HFFc6 (cell line): ENCODE results near the gene CLDN1. TPM values are rescaled to one million over a fixed set of nuclear protein-coding genes. Genes with fewer than 3 reads are reported as not detected.

ENCODE experiments used
- DNase-seq: peaks from one replicate; pipeline ENCODE4 v3.0.0-alpha.2; 2018
- H3K27ac Mint-ChIP-seq: 2 replicates; pipeline ENCODE4 v1.8.0; 2020; ENCODE audit warnings: mild to moderate bottlenecking, mixed read lengths
- H3K27me3 Mint-ChIP-seq: 2 replicates; pipeline ENCODE4 v1.8.0; 2021; ENCODE audit warnings: mild to moderate bottlenecking, moderate library complexity, mixed read lengths; ENCODE audit not compliant: insufficient read depth
- H3K36me3 Mint-ChIP-seq: 2 replicates; pipeline ENCODE4 v1.8.0; 2021; ENCODE audit warnings: low read depth, mixed read lengths
- H3K4me1 Mint-ChIP-seq: 2 replicates; pipeline ENCODE4 v1.8.0; 2020; ENCODE audit warnings: low read depth, mixed read lengths
- H3K4me3 Mint-ChIP-seq: 2 replicates; pipeline ENCODE4 v1.8.0; 2020; ENCODE audit warnings: mild to moderate bottlenecking, moderate library complexity, mixed read lengths
- H3K9me3 Mint-ChIP-seq: 2 replicates; pipeline ENCODE4 v1.8.0; 2020; ENCODE audit warnings: mild to moderate bottlenecking, mixed read lengths
- CTCF ChIP-seq: fragments of 200-600 bp; sonication (generic); IDR thresholded peaks from 2 replicates; pipeline ENCODE4 v1.5.0; 2021; ENCODE audit warnings: antibody characterized with exemption, mild to moderate bottlenecking
- total RNA-seq, 6 experiments: library from RNA; stranded (reverse); fragmentation: NEBNext Ultra II Directional; extraction: Animal tissue kit (Norgen Biotek cat#: 25700); gene quantifications; 2 replicates in 1 of 6; 3 replicates in 5 of 6; pipeline ENCODE4 v1.2.3, GENCODE V29; 2021

Gene CLDN1
- total RNA-seq, 6 experiments from 2014 or later, result 0.61 to 0.85 (median 0.79) TPM

GRCh38 chr3:190288836-190289235 lies 33.4 kb downstream of the CLDN1 start:
- Mint-ChIP-seq H3K4me3 (no peak overlapping the region), H3K36me3 (peaks cover 13% of the 10 kb centered on the region), H3K4me1 (no peaks in the 10 kb centered on the region; the same call in 1 of the 2 replicates), H3K27me3 (no peaks in the 10 kb centered on the region; the same call in 1 of the 2 replicates), H3K27ac (no peak overlapping the region), H3K9me3 (peaks cover 19% of the 10 kb centered on the region)
- DNase-seq, result peak; percentile 5
- TF ChIP-seq CTCF, result no peak

DNA sequence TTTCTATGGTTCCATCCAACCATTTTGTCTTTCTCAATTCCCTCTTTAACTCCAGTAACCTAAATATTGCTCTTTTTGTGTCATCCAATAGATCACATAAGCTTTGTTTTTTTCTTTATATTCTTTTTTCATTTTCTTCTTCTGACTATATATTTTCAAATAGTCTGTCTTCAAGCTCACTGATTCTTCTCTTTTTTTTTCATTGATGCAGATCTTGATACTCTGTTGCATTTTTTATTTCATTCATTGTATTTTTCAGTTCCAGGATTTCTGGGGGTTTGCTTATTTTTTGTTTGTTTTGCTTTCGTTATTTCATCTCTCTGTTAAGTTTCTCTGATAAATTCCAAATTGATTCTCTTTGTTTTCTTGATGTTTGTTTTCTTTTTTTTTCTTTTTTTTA lies 36.2 kb downstream of the CLDN1 start:
- Mint-ChIP-seq H3K27me3 (no peaks in the 10 kb centered on the region; the same call in 1 of the 2 replicates), H3K27ac (no peak overlapping the region), H3K9me3 (peaks cover 15% of the 10 kb centered on the region), H3K4me1 (peaks cover 5% of the 10 kb centered on the region; the same call in 1 of the 2 replicates), H3K4me3 (no peak overlapping the region), H3K36me3 (peaks cover 9% of the 10 kb centered on the region)
- no peak for DNase-seq
- no peak for TF ChIP-seq CTCF

GRCh38 chr3:190281308-190282051 lies 40.8 kb downstream of the CLDN1 start:
- peaks cover 9% of the 10 kb centered on the region for H3K36me3 Mint-ChIP-seq
- no peak overlapping the region for H3K4me3 Mint-ChIP-seq
- DNase-seq, result no peak
- H3K27me3 Mint-ChIP-seq, result no peaks in the 10 kb centered on the region; the same call in 1 of the 2 replicates
- H3K9me3 Mint-ChIP-seq, result peaks cover 12% of the 10 kb centered on the region
- peaks cover 5% of the 10 kb centered on the region; the same call in 1 of the 2 replicates for H3K4me1 Mint-ChIP-seq
- no peak for TF ChIP-seq CTCF
- H3K27ac Mint-ChIP-seq, result no peak overlapping the region

GRCh38 chr3:190279690-190280089 lies 42.6 kb downstream of the CLDN1 start:
- Mint-ChIP-seq H3K27me3 (no peaks in the 10 kb centered on the region; the same call in 1 of the 2 replicates), H3K4me3 (no peak overlapping the region), H3K36me3 (no peaks in the 10 kb centered on the region; the same call in 1 of the 2 replicates), H3K9me3 (no peaks in the 10 kb centered on the region), H3K27ac (no peak overlapping the region), H3K4me1 (peaks cover 5% of the 10 kb centered on the region; the same call in 1 of the 2 replicates)
- DNase-seq, result no peak
- no peak for TF ChIP-seq CTCF

GRCh38 chr3:190272747-190273146 lies 49.5 kb downstream of the CLDN1 start:
- no peak for DNase-seq
- H3K27ac Mint-ChIP-seq, result no peak overlapping the region
- no peaks in the 10 kb centered on the region for H3K9me3 Mint-ChIP-seq
- H3K4me3 Mint-ChIP-seq, result no peak overlapping the region
- H3K4me1 Mint-ChIP-seq, result no peaks in the 10 kb centered on the region
- H3K27me3 Mint-ChIP-seq, result no peaks in the 10 kb centered on the region
- H3K36me3 Mint-ChIP-seq, result no peaks in the 10 kb centered on the region
- TF ChIP-seq CTCF, result no peak
